Cardiac muscle cell (in vitro differentiated cells and primary cell): ENCODE results near the gene PLD2. TPM values are rescaled to one million over a fixed set of nuclear protein-coding genes. Genes with fewer than 3 reads are reported as not detected.
"Not testable (repeated sequence)": the region's sequence is repeated elsewhere in the genome, so short reads cannot be mapped to it uniquely, and the experiment has no call there.

Experiments used
- DNase-seq, 2 donors: peaks; one replicate each; pipeline versions ENCODE4 v3.0.0 to v3.0.0-alpha.2; 2010 to 2017; ENCODE audit warnings: low read depth in 1 of 2, low spot score in 1 of 2
- H3K27ac ChIP-seq: fragments of 200-600 bp; sonication (generic); 2 replicates; pipeline ENCODE4 v1.5.1; 2016
- H3K27me3 ChIP-seq: fragments of 200-600 bp; sonication (generic); 2 replicates; pipeline ENCODE4 v1.6.0; 2016; ENCODE audit warnings: control low read depth
- H3K36me3 ChIP-seq: fragments of 200-600 bp; sonication (generic); 2 replicates; pipeline ENCODE4 v1.5.1; 2016; ENCODE audit warnings: control low read depth
- H3K4me1 ChIP-seq: fragments of 200-600 bp; sonication (generic); 2 replicates; pipeline ENCODE4 v1.8.1; 2017; ENCODE audit warnings: low read depth, mild to moderate bottlenecking, mixed run types
- H3K4me3 ChIP-seq: fragments of 200-600 bp; sonication (generic); 2 replicates; pipeline ENCODE4 v1.5.1; 2016; ENCODE audit warnings: mild to moderate bottlenecking
- H3K9me3 ChIP-seq: fragments of 200-600 bp; sonication (generic); 2 replicates; pipeline ENCODE4 v1.5.1; 2017; ENCODE audit warnings: low read depth, mild to moderate bottlenecking, control low read depth
- CTCF ChIP-seq: IDR thresholded peaks from 2 replicates; pipeline ENCODE4 v1.5.1; 2012; ENCODE audit warnings: low read depth, mild to moderate bottlenecking, low read length
- polyA plus RNA-seq: library from polyadenylated mRNA; unstranded; fragments of >200 nt; fragmentation: Nextera tagmentation; extraction: Ambion mirVana; gene quantifications from 2 replicates; pipeline ENCODE4 v1.2.1, GENCODE V29; 2016
- total RNA-seq: library from RNA; depleted of rRNA; stranded (reverse); fragments of >200 nt; gene quantifications from 2 replicates; pipeline ENCODE4 v1.2.3, GENCODE V29; 2016

Gene PLD2
- total and polyA plus RNA-seq, 2 experiments from 2014 or later = 15.0 to 16.8 TPM

GRCh38 chr17:4859816-4860625 is 53.1 kb downstream of the PLD2 start:
- Histone ChIP-seq H3K4me1 (peaks cover 6% of the 10 kb centered on the region), H3K4me3 (no peak overlapping the region), H3K27me3 (no peaks in the 10 kb centered on the region), H3K36me3 (no peaks in the 10 kb centered on the region), H3K9me3 (no peaks in the 10 kb centered on the region), H3K27ac (no peak overlapping the region)
- no peak for TF ChIP-seq CTCF
- DNase-seq = peak in 1 of 2 donors; percentile 29

GRCh38 chr17:4860651-4861050 is 53.7 kb downstream of the PLD2 start:
- no peak for TF ChIP-seq CTCF
- H3K36me3 ChIP-seq = no peaks in the 10 kb centered on the region
- no peaks in the 10 kb centered on the region for H3K27me3 ChIP-seq
- H3K4me1 ChIP-seq = peaks cover 6% of the 10 kb centered on the region
- H3K9me3 ChIP-seq = no peaks in the 10 kb centered on the region
- no peak overlapping the region for H3K27ac ChIP-seq
- no peak overlapping the region for H3K4me3 ChIP-seq
- DNase-seq = no peak

- H3K4me1 ChIP-seq = peaks cover 6% of the 10 kb centered on the region
- H3K27me3 ChIP-seq = no peaks in the 10 kb centered on the region
- no peaks in the 10 kb centered on the region for H3K36me3 ChIP-seq
- no peak for DNase-seq
- no peak overlapping the region for H3K4me3 ChIP-seq
- no peak overlapping the region for H3K27ac ChIP-seq
- no peaks in the 10 kb centered on the region for H3K9me3 ChIP-seq
- TF ChIP-seq CTCF = no peak
Measured at GRCh38 chr17:4861052-4861451, 54.1 kb downstream of the PLD2 start.

GRCh38 chr17:4862720-4863119 is 55.8 kb downstream of the PLD2 start:
- H3K27me3 ChIP-seq = no peaks in the 10 kb centered on the region
- H3K4me3 ChIP-seq = no peak overlapping the region
- TF ChIP-seq CTCF = no peak
- H3K27ac ChIP-seq = no peak overlapping the region
- peaks cover 6% of the 10 kb centered on the region for H3K4me1 ChIP-seq
- H3K9me3 ChIP-seq = no peaks in the 10 kb centered on the region
- no peak for DNase-seq
- no peaks in the 10 kb centered on the region for H3K36me3 ChIP-seq

- no peak for TF ChIP-seq CTCF
- no peaks in the 10 kb centered on the region for H3K36me3 ChIP-seq
- H3K9me3 ChIP-seq = no peaks in the 10 kb centered on the region
- H3K27ac ChIP-seq = no peak overlapping the region
- no peaks in the 10 kb centered on the region for H3K27me3 ChIP-seq
- no peak overlapping the region for H3K4me3 ChIP-seq
- H3K4me1 ChIP-seq = peaks cover 6% of the 10 kb centered on the region
- DNase-seq = no peak
Measured at GRCh38 chr17:4863321-4863720, 56.4 kb downstream of the PLD2 start.

GRCh38 chr17:4867535-4867934 is 60.6 kb downstream of the PLD2 start:
- not testable (repeated sequence) for H3K36me3 ChIP-seq, H3K4me1 ChIP-seq, H3K27me3 ChIP-seq, H3K9me3 ChIP-seq, H3K27ac ChIP-seq, DNase-seq, H3K4me3 ChIP-seq

- not testable (repeated sequence) for H3K27ac ChIP-seq, H3K9me3 ChIP-seq, H3K4me3 ChIP-seq, DNase-seq, H3K4me1 ChIP-seq, H3K27me3 ChIP-seq, H3K36me3 ChIP-seq
Measured at GRCh38 chr17:4869058-4869998, 62.4 kb downstream of the PLD2 start.
